HG02642 (cell line): ENCODE measurements around the gene RNH1.

Experiments
- ATAC-seq: cut with Tn5 transposase; IDR thresholded peaks from one replicate; pipeline ENCODE4 v1.9.1; 2021; ENCODE audit warnings: mild to moderate bottlenecking; ENCODE audit not compliant: unreplicated experiment, poor library complexity

RNH1 gene

DNA sequence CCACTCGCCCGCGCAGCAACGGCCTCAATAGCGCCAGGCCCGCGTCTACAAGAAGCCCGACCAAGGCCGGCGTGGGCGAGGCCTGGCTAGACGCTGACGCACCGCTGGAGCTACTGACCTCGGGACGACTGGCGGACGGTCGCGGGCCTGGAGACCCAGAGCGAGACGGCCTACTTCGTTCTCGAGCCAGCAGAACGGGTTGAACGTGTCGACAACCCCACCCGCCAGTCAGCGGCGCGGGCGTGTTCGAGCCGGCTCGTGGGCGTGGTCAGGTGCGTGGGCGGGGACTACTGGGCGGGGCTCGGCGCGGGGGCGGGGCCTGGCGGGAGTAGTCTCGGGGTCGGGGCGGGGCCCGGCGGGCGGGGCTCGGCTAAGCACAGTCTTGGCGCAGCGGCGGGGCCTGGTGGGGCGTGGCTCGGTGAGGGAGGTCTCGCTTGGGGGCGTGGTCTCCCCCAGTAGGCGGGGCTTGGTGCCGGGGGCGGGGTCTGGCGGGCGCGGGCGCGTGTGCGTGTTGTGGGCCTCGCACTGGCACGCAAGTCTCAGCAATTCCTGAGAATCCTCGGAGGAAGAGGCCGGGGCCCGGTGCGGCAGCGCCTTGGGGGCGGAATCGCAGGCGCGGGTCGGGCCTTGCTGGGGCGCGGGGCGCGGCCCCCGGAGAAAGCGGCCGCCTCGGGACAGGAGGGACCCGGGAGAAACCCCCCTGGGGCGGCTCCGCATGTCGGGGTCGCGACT is at the start of gene RNH1:
RNH1 (minus strand) TSS at position 248 of the 732 bp plus-strand sequence. CDS start 5,080 bp downstream, outside the sequence.
- ATAC-seq: peak; percentile 53

DNA sequence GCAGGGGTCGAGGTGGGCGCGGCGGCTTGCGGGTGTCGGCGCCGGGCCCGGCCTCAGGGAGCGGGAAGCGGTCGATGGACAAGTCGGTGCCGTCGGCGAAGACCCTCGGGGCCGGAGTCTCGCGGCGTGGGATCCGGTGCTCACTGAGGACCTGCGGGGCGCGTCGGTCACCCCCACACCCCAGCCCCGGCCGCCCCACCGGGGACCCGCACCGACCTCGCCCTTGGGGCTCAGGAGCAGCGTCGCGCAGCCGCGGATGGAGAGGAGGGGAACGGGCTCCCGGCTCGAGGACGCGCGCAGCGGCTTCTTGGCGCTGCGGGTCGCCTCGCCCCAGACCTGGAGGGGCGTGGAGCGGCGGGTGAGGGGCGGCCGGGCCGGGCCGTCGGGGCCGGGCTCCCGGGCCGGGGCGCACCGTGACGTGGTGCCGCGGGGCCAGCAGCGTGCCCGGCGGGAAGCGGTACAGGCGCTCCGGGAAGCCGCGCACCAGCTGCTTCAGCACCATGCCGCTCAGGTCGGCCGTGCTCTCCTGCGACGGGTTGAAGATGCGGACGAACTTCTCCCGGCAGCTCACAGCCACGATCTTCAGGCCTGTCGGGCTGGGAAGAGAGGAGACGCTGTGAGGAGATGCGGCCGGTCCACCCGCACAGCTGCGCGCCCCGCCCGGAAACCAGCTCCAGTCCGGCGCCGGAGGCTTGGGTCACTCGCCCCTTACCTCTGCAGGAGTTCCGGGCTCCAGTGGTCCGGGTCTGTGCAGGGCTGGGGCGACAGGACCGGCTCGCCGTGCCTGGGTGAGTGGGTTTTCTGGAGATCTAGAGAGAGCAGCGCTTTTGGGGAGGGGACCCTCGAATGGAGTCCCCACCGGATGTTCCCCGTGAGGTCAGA is 49.0 kb upstream of the RNH1 start:
- ATAC-seq: no peak

GRCh38 chr11:555227-555779 is 48.3 kb upstream of the RNH1 start:
- no peak for ATAC-seq

- ATAC-seq: peak; percentile 58
Measured at GRCh38 chr11:554428-555226, 47.6 kb upstream of the RNH1 start.

DNA sequence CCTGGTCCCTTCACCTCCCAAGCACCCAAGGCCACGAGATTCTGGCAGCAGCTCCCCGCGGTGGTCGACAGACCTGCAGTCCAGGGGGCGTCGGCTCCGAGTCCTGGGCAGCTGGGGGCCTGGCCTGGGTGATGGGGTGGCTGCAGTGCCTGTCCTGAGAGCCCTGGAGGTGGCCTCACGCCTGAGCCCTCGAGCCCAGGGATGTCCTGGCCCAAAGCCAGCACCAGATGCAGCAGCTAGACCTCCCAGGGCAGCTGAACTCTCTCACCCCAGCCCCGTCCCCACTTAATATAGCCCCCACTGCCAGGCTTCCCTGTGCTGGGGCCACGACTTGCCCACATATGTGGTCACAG is 46.9 kb upstream of the RNH1 start:
- no peak for ATAC-seq

DNA sequence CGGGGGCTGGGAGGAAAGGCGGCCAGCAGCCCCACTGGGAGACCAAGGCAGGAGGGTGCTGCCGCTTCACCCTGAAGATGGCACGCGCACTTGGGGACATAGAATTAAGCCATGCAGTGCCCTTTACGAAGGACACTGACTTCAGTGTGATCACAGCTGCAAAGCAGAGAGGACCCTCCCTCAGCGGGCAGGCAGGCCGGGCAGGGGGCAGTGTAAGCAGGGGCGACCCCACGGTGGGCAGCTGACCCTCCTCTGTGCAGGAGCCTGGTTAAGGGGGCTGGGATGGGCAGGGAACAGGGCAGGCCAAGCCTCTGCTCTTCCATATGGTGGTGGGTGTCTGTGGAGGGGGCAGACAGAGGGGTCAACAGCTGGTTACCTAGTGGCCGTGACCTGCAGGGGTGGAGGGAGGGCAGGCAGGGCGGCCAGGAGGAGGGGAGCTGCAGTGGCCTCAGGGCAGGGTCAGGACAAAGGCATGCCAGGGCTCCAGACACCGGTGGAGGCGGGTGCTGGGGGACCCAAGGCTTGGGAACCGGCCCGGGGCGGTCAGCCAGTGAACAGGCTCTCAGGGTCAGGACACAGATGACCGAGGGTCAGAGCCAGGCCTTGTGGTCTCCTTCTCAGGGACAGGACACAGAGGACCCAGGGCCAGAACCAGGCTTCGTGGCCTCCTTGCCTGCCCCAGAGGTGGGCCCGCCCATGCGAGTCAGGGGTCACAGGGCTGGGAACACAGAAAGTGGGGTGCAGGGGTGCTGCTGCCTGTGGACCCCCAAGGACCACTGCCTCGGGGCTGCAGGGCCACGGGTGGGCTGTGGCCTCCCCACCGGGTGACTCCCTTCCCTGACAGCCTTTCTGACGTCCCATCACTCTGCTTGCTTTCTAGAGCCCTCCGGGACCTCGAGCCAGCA is 46.3 kb upstream of the RNH1 start:
- ATAC-seq: no peak

DNA sequence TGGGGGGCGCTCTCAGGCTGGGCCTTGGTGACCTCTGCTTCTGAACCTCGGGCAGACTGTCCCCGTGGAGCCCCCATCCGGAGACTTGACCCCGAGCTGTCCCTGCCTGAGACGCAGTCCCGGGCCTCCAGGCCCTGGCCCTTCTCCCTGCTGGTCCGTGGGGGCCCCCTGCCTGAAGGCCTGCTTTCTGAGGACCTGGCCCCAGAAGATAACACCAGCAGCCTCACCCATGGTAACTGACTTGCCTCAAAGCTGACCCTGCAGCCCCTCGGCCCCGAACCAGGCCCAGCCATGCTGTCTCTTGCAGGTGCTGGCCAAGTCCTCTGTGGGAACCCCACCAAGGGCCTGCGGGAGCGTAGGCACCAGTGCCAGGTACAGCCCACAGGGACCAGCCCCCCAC is 44.6 kb upstream of the RNH1 start:
- ATAC-seq: no peak

- ATAC-seq: no peak
Measured at GRCh38 chr11:551131-551530, 44.1 kb upstream of the RNH1 start.

GRCh38 chr11:550746-551085 is 43.7 kb upstream of the RNH1 start:
- no peak for ATAC-seq

GRCh38 chr11:550021-550745 is 43.1 kb upstream of the RNH1 start:
- ATAC-seq: no peak

DNA sequence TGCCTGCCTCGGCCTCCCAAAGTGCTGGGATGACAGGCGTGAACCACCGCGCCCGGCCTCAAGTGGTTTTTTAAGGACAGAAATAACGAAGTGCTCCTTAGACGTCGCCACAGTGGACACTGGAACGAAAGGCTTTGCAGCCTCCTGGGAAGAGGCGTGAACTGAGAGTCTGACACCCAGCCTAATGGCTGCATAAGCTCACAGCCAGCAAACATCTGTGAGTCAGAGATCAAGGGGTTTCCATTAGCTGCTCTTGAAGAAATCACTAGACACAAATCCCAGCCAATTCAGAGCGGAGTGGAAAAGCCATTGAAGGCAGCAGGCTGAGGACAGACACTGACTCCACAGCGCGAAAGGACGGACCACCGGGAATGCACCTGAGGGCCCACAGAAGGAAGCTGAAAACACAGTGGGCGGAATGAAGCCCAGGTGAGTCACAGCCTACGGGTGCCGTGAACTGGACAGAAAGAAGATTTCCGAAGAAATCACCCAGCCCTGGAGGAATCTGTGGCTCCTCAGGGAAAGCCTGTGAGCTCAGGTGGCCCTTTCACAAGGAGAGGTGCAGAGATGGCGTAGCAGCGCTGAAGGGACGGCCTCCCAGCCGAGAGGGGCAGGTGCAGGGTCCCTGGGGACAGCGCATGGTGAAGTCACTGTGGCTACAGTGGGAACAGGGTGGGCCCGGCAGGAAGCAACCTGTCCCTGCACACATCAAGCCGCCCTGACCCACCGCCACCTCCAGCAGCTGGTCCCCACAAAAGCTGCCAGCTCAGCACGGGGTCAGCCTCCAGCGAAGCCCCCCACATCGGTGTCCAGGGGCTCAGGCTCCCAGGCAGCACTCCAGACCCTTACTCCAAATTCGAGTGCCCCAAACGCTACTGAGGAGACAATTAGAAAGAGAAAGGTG is 41.9 kb upstream of the RNH1 start:
- ATAC-seq: no peak

GRCh38 chr11:545171-545570 is 38.1 kb upstream of the RNH1 start:
- ATAC-seq: no peak

GRCh38 chr11:544817-545166 is 37.8 kb upstream of the RNH1 start:
- ATAC-seq: no peak

DNA sequence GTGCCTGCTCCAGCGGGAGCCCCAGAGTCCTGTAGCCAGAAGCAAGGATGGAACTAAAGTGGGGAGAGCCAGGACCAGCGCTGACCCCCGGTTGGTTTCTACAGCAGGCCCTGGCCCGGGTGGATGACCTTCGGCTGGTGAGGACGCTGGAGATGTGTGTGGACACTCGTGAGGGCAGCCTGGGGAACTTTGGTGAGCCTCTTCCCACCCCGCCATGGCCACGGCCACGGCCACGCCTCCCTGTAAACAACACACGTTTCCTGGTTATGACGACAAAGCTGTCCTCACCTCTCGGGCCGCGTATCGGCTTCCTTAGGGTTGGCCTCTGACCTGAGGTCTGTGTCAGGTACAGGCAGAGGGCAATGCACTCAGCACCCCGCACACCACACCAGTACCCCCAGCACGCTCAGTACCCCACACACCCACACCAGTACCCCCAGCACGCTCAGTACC is 34.4 kb upstream of the RNH1 start:
- no peak for ATAC-seq

DNA sequence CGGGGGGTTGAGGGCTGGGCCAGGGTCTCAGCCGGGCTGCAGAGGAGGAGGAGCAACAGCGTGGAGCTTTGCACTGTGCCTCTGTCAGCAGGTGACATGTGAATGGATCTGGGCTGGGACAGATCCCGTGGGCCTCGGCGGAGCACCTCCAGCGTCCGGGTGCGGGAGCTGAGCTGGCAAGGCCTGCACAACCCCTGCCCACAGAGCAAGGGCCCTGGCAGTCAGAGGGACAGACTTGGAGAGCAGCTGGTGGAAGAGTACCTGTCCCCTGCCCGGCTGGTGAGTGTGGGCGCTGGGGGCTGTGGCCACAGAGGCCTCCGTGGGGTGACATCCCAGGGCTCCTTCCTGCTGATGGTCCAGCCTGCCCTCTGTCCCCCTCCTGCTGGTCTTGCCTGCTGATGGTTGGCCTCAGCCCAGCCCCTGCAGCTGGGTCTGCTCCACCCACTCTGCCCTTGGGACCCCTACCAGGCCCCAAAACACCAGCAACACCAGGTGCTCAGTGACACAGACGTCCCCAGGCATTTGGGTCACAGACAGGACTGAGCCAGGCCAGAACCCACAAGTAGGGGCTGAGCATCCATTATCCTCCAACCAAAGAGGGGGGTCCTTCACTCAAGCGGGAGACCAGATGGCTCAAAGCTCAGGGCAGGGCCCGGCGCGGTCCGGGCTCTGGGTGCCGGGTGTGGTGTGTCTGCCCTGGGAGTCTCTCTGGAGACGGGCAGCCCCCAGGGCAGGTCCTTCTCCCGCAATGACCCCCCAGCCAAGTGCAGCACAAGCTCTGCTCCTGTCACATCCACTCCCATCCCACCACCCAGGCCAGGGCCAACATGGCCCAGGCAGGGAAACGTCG is 33.8 kb upstream of the RNH1 start:
- ATAC-seq: no peak

GRCh38 chr11:539971-540481 is 33.0 kb upstream of the RNH1 start:
- ATAC-seq: no peak
